Measurements from ENCODE around the gene PELI1. TPM values are rescaled to one million over a fixed set of nuclear protein-coding genes. Genes with fewer than 3 reads are reported as not detected.
"Not testable (repeated sequence)": the region's sequence is repeated elsewhere in the genome, so short reads cannot be mapped to it uniquely, and the experiment has no call there.

PELI1 gene
- total RNA-seq, 1 donor from 2014 or later: 8.2 TPM

DNA sequence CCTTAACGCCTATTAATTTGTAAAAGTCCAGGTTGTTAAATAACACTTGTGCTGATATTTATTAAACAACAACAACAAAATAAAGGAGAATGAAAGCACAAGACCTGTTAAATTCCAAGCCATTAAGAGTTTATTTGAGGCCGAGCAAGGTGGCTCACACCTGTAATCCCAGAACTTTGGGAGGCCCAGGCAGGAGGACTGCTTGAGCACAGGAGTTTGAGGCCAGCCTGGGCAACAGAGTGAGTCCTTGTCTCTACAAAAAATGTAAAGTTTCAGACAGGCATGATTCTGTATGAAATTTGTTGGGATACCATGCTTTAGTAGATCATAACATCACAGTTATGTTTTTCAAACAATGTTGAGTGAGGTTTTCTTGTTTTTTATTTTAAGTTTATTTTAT lies 17.1 kb downstream of the PELI1 start:
- intact Hi-C loops (cut with micrococcal nuclease): no loop called here
- DNase-seq: no peak
- no peak for ATAC-seq

- DNase-seq (no peak), ATAC-seq (no peak)
- intact Hi-C loops (cut with micrococcal nuclease): no loop called here
Observed at GRCh38 chr2:64126601-64127000, 17.6 kb downstream of the PELI1 start.

GRCh38 chr2:64124571-64124970 lies 19.6 kb downstream of the PELI1 start:
- ATAC-seq: no peak
- intact Hi-C loops (cut with micrococcal nuclease): no loop called here
- no peak for DNase-seq

- intact Hi-C loops (cut with micrococcal nuclease): no loop called here
- ATAC-seq (no peak), DNase-seq (no peak)
Observed at GRCh38 chr2:64124168-64124567, 20.1 kb downstream of the PELI1 start.

GRCh38 chr2:64123740-64124139 lies 20.5 kb downstream of the PELI1 start:
- ATAC-seq (no peak), DNase-seq (no peak)
- intact Hi-C loops (cut with micrococcal nuclease): no loop called here

GRCh38 chr2:64122358-64122757 lies 21.9 kb downstream of the PELI1 start:
- DNase-seq (no peak), ATAC-seq (no peak)
- intact Hi-C loops (cut with micrococcal nuclease): no loop called here

DNA sequence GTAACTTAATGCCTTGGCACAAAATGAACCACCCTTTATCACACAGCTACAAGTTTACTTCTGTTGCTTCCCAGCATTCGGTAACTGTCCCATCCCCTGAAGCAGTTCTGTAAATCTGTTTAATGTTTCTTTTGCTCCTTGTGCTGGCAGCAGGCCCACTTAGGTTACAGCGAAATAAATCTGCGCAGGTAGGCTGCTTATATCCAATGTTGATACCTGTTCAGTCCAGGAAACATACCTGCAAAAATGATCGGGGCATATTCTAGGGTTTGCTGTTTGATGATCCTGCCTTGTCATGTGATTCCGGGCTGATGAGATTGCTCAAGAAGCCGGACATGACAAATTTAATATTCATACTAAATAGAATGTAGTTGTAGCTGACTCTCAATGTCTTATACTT lies 23.3 kb downstream of the PELI1 start:
- intact Hi-C loops (cut with micrococcal nuclease): no loop called here
- ATAC-seq (no peak), DNase-seq (no peak)

DNA sequence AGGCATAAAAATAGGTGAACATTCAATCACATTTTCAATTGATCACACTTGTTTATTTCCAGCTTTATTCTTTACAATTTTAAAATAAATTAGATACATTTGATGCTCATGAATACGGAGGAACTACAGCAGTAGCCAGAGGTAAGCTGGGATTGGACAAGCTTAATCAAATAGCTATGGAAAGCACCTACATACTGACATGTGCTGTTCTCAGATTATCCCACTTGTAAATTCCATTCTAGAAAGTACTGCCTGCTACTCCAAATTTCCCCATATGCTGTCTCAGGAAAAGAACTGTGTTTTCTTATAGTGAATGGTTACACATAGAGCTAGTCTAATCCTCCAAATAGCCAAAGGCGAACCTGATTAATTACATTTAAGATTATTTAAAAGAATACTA lies 24.2 kb downstream of the PELI1 start:
- no peak for ATAC-seq
- intact Hi-C loops (cut with micrococcal nuclease): no loop called here

GRCh38 chr2:64119369-64119768 lies 24.9 kb downstream of the PELI1 start:
- intact Hi-C loops (cut with micrococcal nuclease): no loop called here
- ATAC-seq (no peak), DNase-seq (no peak)

More for the DNA sequence above, 24.2 kb downstream of the PELI1 start:
- DNase-seq: no peak

DNA sequence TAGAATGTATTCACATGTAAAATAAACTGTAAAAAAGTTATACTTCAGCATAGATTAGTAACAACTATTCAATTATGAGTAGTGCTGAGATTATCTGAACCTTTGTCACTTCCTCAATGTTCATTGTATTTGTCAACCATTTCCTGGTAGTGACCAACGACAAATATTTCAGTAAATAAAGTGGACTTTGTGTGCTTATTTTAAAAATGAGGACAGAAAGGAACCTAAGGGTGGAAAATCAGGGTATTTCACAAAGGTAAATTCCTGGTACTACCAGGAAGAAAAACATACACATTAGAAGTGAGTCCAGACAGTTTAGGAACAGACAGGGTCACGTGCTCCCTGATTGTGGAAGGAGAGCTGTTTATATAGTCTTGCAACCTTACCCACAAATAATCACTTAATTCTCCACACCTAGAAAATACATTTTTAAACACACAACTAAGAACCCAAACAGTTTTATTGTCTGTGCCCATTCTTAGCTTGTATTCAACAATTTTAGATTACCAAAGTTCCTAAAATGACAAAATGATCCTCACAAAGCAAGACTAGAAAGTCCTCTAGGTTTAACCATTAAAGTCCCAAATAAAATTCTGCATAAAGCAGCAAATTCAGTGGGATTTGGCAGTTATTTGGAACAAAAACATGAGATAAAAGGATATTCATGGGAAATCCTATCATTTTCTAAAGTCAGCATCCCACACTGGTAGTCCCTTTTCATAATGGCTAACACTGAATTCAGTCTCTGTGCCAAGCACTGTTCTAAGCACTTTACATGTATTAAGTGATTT lies 28.2 kb downstream of the PELI1 start:
- no peak for DNase-seq
- intact Hi-C loops (cut with micrococcal nuclease): no loop called here
- no peak for ATAC-seq

- no peak for ATAC-seq
- no peak for DNase-seq
- intact Hi-C loops (cut with micrococcal nuclease): no loop called here
Observed at GRCh38 chr2:64114912-64115277, 29.3 kb downstream of the PELI1 start.

DNA sequence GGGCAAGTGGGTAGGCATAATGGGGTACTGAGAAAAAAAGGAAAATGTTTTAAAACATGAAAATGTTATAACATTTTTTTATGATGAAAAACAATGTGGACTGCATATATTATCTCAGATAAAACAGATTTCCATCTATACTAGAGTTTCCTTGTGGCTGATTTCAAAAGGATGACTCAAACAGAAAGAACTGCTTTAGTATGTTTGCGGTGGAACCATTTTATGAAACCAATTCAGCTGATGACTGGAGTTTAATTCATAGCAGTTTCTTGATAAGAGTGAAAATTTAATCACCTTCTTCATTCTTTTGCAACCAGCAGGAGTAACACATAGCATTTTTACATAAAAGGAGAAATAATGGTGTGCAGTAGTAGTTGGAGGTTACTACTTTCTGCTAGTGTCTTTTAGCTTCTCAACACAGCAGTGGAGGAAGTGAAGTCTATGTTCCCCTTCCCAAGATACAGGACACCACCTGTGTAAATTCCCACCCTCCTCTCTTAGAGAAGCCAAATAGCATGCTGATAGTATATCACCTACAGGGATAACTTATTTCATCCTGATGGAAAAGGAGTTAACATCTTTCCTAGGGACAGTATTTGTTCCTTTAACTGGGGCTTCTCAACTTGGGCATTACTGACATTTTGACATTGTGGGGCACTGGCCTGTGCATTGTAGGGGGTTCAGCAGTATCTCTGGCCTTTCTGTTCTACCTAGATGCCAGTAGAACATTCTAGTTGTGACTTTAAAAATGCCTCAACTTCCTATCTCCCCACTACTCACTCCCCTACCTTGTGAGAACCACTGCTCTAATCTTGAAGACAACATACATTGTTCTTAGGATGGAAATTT lies 29.9 kb downstream of the PELI1 start:
- DNase-seq (no peak), ATAC-seq (no peak)
- intact Hi-C loops (cut with micrococcal nuclease): no loop called here

- DNase-seq: no peak
- no peak for ATAC-seq
- intact Hi-C loops (cut with micrococcal nuclease): no loop called here
Observed at GRCh38 chr2:64112016-64112415, 32.2 kb downstream of the PELI1 start.

DNA sequence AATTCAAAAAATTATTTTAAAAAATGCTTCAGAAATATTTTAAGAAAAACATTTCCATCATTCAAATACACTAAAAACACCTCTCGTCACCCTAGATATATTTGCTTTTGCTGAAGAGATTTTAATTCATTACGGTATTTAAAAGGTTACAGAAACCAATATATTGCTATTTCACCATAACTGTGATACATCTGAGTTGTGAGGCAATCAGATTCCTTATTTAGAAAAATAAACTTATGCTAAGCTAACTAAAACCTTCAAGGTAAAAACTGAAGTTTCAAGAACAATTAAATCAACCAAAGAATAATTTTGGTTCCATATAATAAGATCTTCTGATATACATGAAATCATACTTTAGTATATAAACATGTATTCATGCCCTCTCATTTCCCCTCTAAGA lies 32.8 kb downstream of the PELI1 start:
- intact Hi-C loops (cut with micrococcal nuclease): no loop called here
- ATAC-seq (no peak), DNase-seq (no peak)

- ATAC-seq (no peak), DNase-seq (no peak)
- intact Hi-C loops (cut with micrococcal nuclease): no loop called here
Observed at GRCh38 chr2:64108666-64109241, 35.5 kb downstream of the PELI1 start.

DNA sequence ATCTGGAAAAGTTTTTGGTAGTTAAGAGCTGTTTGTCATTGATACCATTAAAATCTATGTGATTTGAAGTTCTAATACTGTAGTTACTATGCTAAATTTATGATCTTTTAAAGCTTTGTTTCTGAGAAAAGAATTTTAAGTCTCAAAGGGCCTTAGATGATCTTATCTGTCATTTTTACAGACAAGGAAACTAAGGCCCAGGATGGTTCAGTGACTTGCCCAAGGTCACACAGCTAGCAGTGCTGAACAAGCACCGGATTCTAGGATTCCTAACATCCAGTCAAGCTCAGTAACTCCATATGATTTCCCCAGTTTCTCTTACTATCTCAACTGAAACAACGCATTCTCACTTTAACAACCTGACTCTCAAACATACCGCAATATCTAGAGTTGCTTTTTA lies 37.7 kb downstream of the PELI1 start:
- no peak for ATAC-seq
- no peak for DNase-seq
- intact Hi-C loops (cut with micrococcal nuclease): no loop called here

GRCh38 chr2:64105670-64106461 lies 38.4 kb downstream of the PELI1 start:
- no peak for DNase-seq
- intact Hi-C loops (cut with micrococcal nuclease): no loop called here
- no peak for ATAC-seq

- DNase-seq: no peak
- no peak for ATAC-seq
- intact Hi-C loops (cut with micrococcal nuclease): no loop called here
Observed at GRCh38 chr2:64104933-64105332, 39.3 kb downstream of the PELI1 start.

DNA sequence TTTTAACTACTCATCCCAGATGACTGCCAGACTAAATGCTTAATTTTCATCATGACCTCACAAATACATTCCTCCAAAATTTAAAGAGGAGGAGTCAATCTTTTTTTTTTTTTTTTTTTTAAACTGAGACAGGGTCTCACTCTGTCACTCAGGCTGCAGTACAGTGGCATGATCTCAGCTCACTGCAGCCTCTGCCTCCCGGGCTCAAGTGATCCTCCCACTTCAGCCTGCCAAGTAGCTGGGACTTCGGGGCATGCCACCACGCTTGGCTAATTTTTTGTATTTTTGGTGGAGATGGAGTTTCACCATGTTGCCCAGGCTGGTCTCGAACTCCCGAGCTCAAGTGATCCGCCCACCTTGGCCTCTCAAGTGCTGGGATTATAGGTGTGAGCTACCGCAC lies 41.5 kb downstream of the PELI1 start:
- ATAC-seq; DNase-seq; intact Hi-C loops (cut with micrococcal nuclease): not testable (repeated sequence)
